A673 (cell line): Measurements from ENCODE around the gene GALNT6.

Source experiments
- CTCF ChIP-seq: fragments of 300-800, 200-600 bp; sonication (generic); conservative IDR thresholded peaks from 2 replicates; pipeline ENCODE4 v1.5.1; 2017; ENCODE audit warnings: low read depth, mild to moderate bottlenecking, antibody characterized with exemption, low read length, moderate library complexity, mixed read lengths
- EZH2 ChIP-seq: fragments of 200-600 bp; sonication (generic); IDR thresholded peaks from 2 replicates; pipeline ENCODE4 v1.6.1; 2017; ENCODE audit warnings: borderline replicate concordance, low read depth, mild to moderate bottlenecking, mixed read lengths, antibody characterized with exemption, low read length; ENCODE audit not compliant: poor library complexity, severe bottlenecking

GRCh38 chr12:51329742-51330141 is 61.5 kb downstream of the GALNT6 start:
- TF ChIP-seq CTCF: no peak
- no peak for TF ChIP-seq EZH2
